ENCODE data around the gene VIM.

The VIM gene

DNA sequence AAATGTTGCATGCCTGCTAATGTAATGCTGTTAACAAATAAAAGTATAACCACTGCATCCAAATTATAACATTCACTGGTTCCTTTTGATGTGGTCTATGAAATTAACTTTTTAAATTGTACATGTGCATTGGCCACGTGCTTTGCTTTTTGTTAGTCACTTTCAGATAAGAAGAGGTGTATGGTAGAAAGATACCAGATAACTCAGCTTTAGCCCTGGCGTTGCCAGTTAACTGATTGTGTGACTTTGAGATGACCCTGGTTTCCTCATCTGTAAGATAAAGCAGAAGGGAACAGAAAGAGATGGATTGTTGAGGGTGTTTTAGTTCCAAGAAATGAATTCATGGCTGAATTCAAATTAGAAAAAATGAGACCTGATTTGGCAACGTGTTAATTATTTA lies 24.6 kb upstream of the VIM start:
- TF ChIP-seq ZNF223 (tag by site-specific recombination; IDR thresholded peaks at IDR 0.05) (no peak), ZNF629 (tag by site-specific recombination; IDR thresholded peaks at IDR 0.05) (no peak), ZNF132 (tag by site-specific recombination; IDR thresholded peaks at IDR 0.05; ENCODE audit: borderline replicate concordance) (no peak), GLIS1 (tag by site-specific recombination; IDR thresholded peaks at IDR 0.05) (no peak), KLF10 (tag by site-specific recombination; IDR thresholded peaks at IDR 0.05) (no peak), OSR2 (tag by site-specific recombination; IDR thresholded peaks at IDR 0.05) (no peak), ZNF747 (tag by site-specific recombination; IDR thresholded peaks at IDR 0.05) (no peak), ZNF202 (tag by site-specific recombination; IDR thresholded peaks at IDR 0.05; ENCODE audit: borderline replicate concordance) (no peak), ZNF211 (tag by site-specific recombination; IDR thresholded peaks at IDR 0.05; ENCODE audit: low read depth) (no peak), ZNF707 (tag by site-specific recombination; IDR thresholded peaks at IDR 0.05) (no peak), GLI2 (tag by site-specific recombination; IDR thresholded peaks at IDR 0.05; ENCODE audit: borderline replicate concordance, low read depth) (no peak), ZNF416 (tag by site-specific recombination; IDR thresholded peaks at IDR 0.05) (no peak), ZNF423 (tag by site-specific recombination; IDR thresholded peaks at IDR 0.05) (no peak)
- TF ChIP-seq, protein P1, sequence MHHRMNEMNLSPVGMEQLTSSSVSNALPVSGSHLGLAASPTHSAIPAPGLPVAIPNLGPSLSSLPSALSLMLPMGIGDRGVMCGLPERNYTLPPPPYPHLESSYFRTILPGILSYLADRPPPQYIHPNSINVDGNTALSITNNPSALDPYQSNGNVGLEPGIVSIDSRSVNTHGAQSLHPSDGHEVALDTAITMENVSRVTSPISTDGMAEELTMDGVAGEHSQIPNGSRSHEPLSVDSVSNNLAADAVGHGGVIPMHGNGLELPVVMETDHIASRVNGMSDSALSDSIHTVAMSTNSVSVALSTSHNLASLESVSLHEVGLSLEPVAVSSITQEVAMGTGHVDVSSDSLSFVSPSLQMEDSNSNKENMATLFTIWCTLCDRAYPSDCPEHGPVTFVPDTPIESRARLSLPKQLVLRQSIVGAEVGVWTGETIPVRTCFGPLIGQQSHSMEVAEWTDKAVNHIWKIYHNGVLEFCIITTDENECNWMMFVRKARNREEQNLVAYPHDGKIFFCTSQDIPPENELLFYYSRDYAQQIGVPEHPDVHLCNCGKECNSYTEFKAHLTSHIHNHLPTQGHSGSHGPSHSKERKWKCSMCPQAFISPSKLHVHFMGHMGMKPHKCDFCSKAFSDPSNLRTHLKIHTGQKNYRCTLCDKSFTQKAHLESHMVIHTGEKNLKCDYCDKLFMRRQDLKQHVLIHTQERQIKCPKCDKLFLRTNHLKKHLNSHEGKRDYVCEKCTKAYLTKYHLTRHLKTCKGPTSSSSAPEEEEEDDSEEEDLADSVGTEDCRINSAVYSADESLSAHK (tag by site-specific recombination; IDR thresholded peaks at IDR 0.05), result no peak
- TF ChIP-seq, protein P2, sequence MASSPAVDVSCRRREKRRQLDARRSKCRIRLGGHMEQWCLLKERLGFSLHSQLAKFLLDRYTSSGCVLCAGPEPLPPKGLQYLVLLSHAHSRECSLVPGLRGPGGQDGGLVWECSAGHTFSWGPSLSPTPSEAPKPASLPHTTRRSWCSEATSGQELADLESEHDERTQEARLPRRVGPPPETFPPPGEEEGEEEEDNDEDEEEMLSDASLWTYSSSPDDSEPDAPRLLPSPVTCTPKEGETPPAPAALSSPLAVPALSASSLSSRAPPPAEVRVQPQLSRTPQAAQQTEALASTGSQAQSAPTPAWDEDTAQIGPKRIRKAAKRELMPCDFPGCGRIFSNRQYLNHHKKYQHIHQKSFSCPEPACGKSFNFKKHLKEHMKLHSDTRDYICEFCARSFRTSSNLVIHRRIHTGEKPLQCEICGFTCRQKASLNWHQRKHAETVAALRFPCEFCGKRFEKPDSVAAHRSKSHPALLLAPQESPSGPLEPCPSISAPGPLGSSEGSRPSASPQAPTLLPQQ (tag by site-specific recombination; IDR thresholded peaks at IDR 0.05), result no peak
- TF ChIP-seq, protein P3, sequence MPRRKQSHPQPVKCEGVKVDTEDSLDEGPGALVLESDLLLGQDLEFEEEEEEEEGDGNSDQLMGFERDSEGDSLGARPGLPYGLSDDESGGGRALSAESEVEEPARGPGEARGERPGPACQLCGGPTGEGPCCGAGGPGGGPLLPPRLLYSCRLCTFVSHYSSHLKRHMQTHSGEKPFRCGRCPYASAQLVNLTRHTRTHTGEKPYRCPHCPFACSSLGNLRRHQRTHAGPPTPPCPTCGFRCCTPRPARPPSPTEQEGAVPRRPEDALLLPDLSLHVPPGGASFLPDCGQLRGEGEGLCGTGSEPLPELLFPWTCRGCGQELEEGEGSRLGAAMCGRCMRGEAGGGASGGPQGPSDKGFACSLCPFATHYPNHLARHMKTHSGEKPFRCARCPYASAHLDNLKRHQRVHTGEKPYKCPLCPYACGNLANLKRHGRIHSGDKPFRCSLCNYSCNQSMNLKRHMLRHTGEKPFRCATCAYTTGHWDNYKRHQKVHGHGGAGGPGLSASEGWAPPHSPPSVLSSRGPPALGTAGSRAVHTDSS (tag by site-specific recombination; IDR thresholded peaks at IDR 0.05), result no peak
- TF ChIP-seq, protein P4, sequence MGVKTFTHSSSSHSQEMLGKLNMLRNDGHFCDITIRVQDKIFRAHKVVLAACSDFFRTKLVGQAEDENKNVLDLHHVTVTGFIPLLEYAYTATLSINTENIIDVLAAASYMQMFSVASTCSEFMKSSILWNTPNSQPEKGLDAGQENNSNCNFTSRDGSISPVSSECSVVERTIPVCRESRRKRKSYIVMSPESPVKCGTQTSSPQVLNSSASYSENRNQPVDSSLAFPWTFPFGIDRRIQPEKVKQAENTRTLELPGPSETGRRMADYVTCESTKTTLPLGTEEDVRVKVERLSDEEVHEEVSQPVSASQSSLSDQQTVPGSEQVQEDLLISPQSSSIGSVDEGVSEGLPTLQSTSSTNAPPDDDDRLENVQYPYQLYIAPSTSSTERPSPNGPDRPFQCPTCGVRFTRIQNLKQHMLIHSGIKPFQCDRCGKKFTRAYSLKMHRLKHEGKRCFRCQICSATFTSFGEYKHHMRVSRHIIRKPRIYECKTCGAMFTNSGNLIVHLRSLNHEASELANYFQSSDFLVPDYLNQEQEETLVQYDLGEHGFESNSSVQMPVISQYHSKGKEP (tag by site-specific recombination; IDR thresholded peaks at IDR 0.05), result no peak
- no peak overlapping the region for H3K4me3 ChIP-seq (ENCODE audit: low read depth, low read length)
- H3K27ac ChIP-seq (ENCODE audit: extremely low read depth, low read depth, low read length), result no peak overlapping the region
- peaks cover 4% of the 10 kb centered on the region; the same call in 1 of the 2 replicates for H3K4me1 ChIP-seq (ENCODE audit: control insufficient read depth, insufficient read depth, low read length)
- no peaks in the 10 kb centered on the region for H3K36me3 ChIP-seq (ENCODE audit: control insufficient read depth in 2 of 2, insufficient read depth in 1 of 2, low read length in 2 of 2)
- POLR2A ChIA-PET, result no interaction called here
- no peaks in the 10 kb centered on the region for H3K9me3 ChIP-seq (ENCODE audit: control insufficient read depth, insufficient read depth, low read depth, low read length)
- CTCF ChIA-PET, result interaction anchor here (0.7 kb wide), 1 partner anchor 42 kb away, joined by 3 read pairs; no protein-coding TSS in a partner anchor

DNA sequence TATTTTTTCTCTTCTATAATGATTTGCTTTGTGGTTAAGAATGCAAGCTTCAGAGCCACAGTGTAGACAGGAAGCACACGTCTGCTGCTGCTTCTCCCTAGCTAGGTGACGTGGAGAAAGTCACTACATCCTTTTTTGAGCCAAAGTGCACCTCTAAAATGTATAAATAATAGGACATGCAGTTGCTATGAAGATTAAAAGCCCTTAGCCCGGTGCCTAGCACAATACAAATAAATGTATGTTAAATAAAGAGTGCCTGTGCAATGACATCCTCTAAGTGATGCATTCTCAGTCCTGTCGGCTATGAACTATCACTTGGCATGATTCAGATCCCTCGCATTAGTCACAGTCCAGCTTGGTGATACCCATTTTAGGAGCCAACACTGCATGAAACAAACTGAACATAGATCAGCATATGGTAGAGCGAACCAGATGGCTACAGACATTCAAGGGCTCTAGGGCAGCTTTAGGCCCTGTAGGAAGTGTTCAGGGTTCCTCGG lies 21.8 kb upstream of the VIM start:
- no peaks in the 10 kb centered on the region for H3K36me3 ChIP-seq (ENCODE audit: control insufficient read depth in 2 of 2, insufficient read depth in 1 of 2, low read length in 2 of 2)
- H3K4me1 ChIP-seq (ENCODE audit: control insufficient read depth, insufficient read depth, low read length), result no peaks in the 10 kb centered on the region
- TF ChIP-seq ZNF175 (tag by site-specific recombination; IDR thresholded peaks at IDR 0.05) (no peak), ZNF146 (tag by site-specific recombination; IDR thresholded peaks at IDR 0.05) (no peak)
- CTCF ChIA-PET, result interaction anchor here (0.7 to 1.0 kb wide), 2 partner anchors 21 to 429 kb away, joined by 3 to 4 read pairs; no protein-coding TSS in a partner anchor
- no peak overlapping the region for H3K4me3 ChIP-seq (ENCODE audit: low read depth, low read length)
- POLR2A ChIA-PET, result interaction anchor here (0.7 kb wide), 1 partner anchor 23 kb away, joined by 5 read pairs; no protein-coding TSS in a partner anchor
- H3K27ac ChIP-seq (ENCODE audit: extremely low read depth, low read depth, low read length), result no peak overlapping the region
- H3K9me3 ChIP-seq (ENCODE audit: control insufficient read depth, insufficient read depth, low read depth, low read length), result no peaks in the 10 kb centered on the region

All from HEK293 (cell line).